GM19455 (cell line): ENCODE measurements around the gene MEF2C.

Source experiments
- ATAC-seq: cut with Tn5 transposase; IDR thresholded peaks from one replicate; pipeline ENCODE4 v1.9.1; 2021; ENCODE audit not compliant: unreplicated experiment

MEF2C gene

GRCh38 chr5:88889189-88890069, 6.4 kb upstream of the MEF2C start:
- ATAC-seq: peak; percentile 31

- ATAC-seq: no peak
Observed at GRCh38 chr5:88888848-88889188, 5.8 kb upstream of the MEF2C start.

DNA sequence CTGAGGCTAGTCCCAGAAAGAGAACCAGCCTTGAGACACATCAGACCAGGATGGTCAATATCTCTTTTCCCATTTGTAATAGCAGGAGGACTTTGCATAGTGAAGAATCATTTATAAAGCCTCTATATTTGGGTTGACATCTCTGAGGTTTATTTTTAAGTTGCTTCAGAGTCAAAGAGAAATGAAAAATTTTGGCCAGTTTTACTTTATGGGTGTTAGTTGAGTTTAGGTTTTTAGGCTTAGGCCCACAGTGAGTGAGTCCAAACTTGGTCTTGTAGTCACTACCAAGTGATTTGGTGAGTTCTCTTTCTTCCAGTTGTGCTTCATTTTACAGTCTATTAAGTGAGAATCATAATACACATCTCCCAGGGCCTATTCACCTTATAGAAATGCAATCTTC, 5.3 kb upstream of the MEF2C start:
- no peak for ATAC-seq

DNA sequence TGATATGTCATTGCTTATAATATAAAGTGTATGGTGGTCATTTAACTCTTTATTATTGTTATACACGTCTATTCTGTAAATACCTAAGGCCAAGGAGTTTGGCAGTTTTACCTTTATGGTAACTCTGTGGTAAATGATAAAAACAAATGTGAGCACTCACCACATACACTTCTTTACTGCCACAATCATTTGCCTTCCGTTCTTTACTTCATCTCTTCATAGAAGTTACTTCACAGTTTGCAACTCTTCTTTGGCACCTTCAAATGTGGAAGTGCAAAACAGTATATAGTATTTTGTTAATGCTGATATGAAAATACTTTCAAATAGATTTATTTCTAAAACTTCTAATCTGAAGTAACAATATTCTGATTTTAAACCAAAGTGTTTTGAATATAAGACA, 4.4 kb upstream of the MEF2C start:
- no peak for ATAC-seq

DNA sequence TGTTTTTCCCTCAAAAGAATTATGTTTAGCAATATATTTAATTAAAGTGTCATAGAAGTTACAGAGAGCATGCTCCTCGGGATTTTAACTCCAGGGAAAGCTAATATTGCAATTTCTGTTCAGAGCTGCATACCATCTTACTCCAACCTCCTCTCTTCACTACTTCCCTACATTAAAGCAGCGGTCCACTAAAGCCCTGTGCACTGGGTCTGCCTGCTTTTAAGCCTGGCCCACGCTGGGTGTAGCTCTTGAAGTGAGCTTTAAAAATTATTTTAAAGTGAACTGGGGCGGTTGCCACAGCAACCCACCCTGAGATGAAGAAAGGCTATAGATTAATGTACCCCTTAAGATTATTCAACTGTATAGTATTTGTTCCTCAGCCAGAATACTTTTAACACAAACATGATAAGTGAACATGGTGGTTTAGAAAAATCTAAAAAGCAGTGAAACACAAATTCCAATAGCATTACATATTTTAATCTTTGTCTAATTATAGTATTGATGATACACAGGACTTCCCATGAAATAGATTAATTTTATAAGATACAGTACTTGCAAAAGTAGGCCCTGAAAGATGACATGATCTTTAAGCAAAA, 3.9 kb upstream of the MEF2C start:
- no peak for ATAC-seq

- ATAC-seq: no peak
Observed at GRCh38 chr5:88886252-88886651, 3.3 kb upstream of the MEF2C start.

DNA sequence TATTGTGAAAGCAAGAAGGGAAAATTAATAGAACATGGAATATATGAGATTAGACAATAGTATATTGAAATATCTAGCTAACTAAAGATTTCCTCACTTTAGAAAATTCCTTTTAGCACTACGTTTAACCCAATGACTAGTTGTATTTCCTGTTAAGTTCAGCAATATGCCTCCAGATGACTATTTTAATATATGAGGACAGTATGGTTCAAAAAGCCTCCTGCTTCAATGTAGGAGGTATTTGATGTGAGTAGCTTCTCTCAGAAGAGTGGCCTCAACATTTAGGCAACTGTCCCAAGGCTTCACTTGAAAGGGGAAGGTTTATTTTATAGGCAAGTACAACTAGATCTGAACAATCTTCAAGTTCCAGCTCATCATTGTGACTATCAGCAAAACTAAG, 2.0 kb upstream of the MEF2C start:
- ATAC-seq: no peak

DNA sequence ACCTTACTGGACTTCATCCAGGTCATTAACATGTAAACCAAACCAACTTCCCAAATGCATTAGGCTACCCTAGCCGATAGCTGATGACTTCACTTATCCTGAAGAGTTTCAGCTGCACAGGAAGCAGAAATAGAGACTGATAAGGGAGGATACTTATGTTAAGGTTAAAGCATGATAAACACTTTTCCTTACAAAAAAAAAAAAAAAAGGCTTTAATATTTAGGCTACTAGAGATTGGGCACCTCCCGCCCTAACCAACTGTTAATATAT, 1.6 kb upstream of the MEF2C start:
- ATAC-seq: no peak

DNA sequence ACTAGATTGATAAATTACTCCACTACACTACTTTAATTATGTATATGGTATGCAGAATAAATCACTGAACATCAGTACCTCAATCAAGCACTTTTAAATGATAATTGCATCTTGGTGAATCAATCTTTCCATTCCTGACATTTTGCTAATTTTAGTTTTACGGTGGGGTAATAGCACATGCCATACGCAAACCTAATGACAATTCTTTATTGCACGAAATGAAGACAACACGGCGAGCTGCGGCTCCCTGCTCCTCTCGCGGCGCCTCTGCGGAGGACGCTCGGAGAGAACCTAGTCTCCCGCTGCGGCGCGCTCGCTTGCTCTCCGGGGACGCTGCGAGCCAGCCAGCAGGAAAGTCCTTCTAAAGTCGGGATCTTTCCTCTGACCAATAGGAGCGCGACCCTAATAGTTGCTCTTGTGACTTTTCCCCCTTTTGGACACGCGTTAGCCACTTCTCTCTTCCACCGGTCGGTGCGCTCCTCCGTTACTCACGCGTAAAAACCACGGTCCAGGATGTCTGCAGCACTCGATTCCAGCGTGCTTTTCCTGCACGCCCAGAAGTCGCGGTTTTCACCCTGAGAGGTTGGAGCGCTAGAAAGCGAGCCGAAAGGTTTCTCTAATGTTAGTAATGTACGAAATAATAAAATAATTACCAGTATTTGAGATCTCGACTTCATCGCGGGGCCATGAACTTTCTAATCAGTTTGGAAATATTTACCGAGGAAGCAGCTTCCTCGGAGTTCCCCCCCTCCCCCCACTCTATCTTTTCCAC, 1.0 kb upstream of the MEF2C start:
- no peak for ATAC-seq

DNA sequence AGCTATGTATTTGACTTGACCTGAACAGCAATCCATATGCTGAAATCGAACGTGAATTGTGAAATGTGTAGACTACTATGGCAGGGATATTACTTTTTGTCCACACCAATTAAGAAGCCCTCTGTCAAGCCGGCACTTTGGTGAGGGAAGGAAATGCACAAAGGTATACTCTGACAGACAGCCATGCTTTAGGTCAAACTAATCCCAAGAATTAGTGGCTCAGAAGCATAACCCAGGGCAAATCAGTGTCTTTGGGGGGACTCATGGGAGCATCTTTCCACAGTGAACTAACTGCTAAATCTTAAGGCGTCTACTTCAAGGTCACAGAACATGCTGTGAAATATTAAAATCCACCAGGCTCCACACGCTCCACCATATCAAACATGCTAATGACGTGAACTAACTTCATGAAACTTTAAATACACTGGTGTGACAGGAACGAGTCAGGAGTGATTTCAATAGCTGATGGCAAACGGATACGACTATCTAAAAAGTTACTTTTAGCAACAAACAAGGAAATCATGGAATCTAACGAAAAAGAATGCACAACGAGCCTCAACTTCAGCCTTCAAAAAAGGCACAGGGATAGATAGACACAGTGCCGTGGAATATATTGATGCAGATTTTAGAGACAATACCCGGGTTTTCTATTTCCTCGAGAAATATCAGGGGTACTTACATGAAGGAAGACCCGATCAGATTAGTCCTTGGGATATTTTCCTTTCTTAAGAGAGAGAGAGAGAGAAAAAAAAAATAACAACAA, 527 bp downstream of the MEF2C start:
- no peak for ATAC-seq

DNA sequence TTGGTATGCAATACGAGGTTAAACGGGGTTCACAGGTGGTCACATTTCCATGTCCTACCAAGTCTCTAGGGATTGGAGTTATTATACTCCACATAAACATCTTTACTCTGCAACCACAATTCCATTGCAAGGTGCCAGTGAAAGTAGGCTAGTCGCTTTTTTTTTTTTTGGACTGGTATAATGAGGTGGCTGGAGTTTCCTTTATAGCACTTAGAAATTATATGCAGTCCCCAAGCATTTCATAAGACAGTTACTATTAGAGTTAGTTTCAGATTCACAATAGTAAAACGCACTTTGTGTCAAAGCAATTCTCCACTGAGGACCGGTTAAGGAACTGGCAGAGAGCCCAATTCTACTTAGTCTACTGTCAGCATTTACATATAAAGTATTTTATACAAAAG, 1.4 kb downstream of the MEF2C start:
- no peak for ATAC-seq

- ATAC-seq: no peak
Observed at GRCh38 chr5:88880201-88880600, 2.8 kb downstream of the MEF2C start.

- ATAC-seq: no peak
Observed at GRCh38 chr5:88879724-88880123, 3.3 kb downstream of the MEF2C start.

GRCh38 chr5:88878976-88879375, 4.0 kb downstream of the MEF2C start:
- ATAC-seq: no peak

GRCh38 chr5:88877826-88878225, 5.2 kb downstream of the MEF2C start:
- ATAC-seq: no peak

DNA sequence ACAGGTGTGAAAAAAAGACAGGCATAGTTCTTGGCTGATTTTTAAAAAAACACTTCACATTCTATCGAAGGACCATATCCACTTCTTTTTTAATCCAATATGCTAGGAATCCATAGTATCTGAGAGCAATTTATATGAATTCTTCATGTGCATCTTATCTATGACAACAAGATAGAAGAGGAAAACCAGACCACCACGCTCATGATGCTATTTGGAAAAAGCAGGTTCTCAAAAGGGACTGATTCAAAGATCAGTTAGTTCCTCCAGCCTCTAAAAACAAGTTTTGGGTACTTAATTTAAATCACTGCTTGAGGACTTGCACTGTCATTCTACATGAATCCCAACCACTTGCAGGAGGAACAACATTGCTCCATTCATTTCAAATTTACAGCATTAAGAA, 6.3 kb downstream of the MEF2C start:
- no peak for ATAC-seq

GRCh38 chr5:88875341-88876234, 7.4 kb downstream of the MEF2C start:
- no peak for ATAC-seq

DNA sequence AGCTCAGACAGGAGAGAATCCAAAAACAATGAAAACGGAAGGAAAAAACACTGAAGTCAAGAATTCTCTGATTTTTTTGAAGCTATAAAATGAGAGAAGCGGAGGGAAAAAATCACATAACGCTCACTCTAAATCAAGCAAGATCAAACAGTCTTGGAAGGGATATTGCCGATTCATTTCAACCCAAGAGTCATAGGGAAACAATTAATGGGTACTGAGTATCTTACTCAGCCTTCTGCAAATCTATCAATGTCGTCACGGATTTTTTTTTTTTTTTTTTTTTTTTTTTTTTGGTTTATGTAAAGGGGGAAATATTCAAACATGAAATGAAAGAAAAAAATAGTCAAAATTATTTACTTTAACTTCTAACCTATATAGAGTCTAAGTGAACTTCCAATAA, 9.5 kb downstream of the MEF2C start:
- ATAC-seq: no peak

DNA sequence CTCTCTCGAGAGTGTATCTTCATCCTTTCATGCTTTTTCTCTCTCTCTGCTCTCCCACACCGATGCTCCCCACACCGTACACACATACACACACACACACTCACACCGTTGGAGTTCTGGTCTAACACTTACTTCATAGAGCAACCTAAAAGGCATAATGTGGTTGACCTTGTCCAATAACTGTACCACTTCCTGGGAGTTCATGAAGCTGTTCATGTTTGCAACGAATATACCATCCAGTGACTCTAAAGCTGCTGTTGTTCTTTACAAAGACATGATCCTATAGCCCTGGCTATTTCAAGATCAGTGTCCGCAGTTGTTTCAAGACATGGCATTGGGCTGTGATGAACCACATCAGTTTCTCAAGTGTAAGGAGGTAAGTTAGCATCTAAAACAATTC, 10.0 kb downstream of the MEF2C start:
- ATAC-seq: no peak

- ATAC-seq: no peak
Observed at GRCh38 chr5:88870285-88870684, 12.7 kb downstream of the MEF2C start.
